AG08396 (cell line): ENCODE data around the gene RNF180.

Experiments used
- DNase-seq: peaks from one replicate; pipeline ENCODE4 v3.0.0; 2012; ENCODE audit warnings: low spot score, mixed read lengths

Gene RNF180

GRCh38 chr5:64165500-64166200 lies at the start of gene RNF180:
RNF180 (plus strand) TSS chr5:64165843; CDS start chr5:64200808, 34,965 bp downstream.
- peak; percentile 48 for DNase-seq

GRCh38 chr5:64125521-64125920 lies 40.1 kb upstream of the RNF180 start:
- no peak for DNase-seq

- DNase-seq, result no peak
These were observed 39.4 kb upstream of the RNF180 start for GRCh38 chr5:64126202-64126741.

- no peak for DNase-seq
These were observed 25.6 kb upstream of the RNF180 start for GRCh38 chr5:64140018-64140417.

- peak; percentile 59 for DNase-seq
These were observed 21.0 kb upstream of the RNF180 start for GRCh38 chr5:64144425-64145215.

- DNase-seq, result no peak
These were observed 20.3 kb upstream of the RNF180 start for GRCh38 chr5:64145216-64145895.

- no peak for DNase-seq
These were observed 18.3 kb upstream of the RNF180 start for GRCh38 chr5:64147379-64147778.

GRCh38 chr5:64147849-64148441 lies 17.7 kb upstream of the RNF180 start:
- DNase-seq, result peak; percentile 67

- no peak for DNase-seq
These were observed 16.4 kb upstream of the RNF180 start for GRCh38 chr5:64149268-64149667.

- DNase-seq, result no peak
These were observed 15.7 kb upstream of the RNF180 start for GRCh38 chr5:64149857-64150521.

- DNase-seq, result no peak
These were observed 9.4 kb upstream of the RNF180 start for GRCh38 chr5:64156261-64156660.

- no peak for DNase-seq
These were observed 6.8 kb upstream of the RNF180 start for GRCh38 chr5:64158827-64159226.

GRCh38 chr5:64160201-64160600 lies 5.4 kb upstream of the RNF180 start:
- DNase-seq, result no peak

- DNase-seq, result no peak
These were observed 4.2 kb upstream of the RNF180 start for GRCh38 chr5:64161420-64161819.

- DNase-seq, result no peak
These were observed 2.5 kb upstream of the RNF180 start for GRCh38 chr5:64163135-64163534.

GRCh38 chr5:64163746-64164145 lies 1.9 kb upstream of the RNF180 start:
- no peak for DNase-seq

- DNase-seq, result no peak
These were observed 1.5 kb upstream of the RNF180 start for GRCh38 chr5:64164166-64164565.

- DNase-seq, result no peak
These were observed 513 bp upstream of the RNF180 start for GRCh38 chr5:64165160-64165499.

GRCh38 chr5:64166201-64166959 lies 737 bp downstream of the RNF180 start:
- peak; percentile 14 for DNase-seq

- DNase-seq, result no peak
These were observed 10.7 kb downstream of the RNF180 start for GRCh38 chr5:64176301-64176700.
